Hematopoietic multipotent progenitor cell (in vitro differentiated cells): ENCODE measurements around the gene FBN2. TPM values are rescaled to one million over a fixed set of nuclear protein-coding genes. Genes with fewer than 3 reads are reported as not detected.
"Not testable (repeated sequence)": the region's sequence is repeated elsewhere in the genome, so short reads cannot be mapped to it uniquely, and the experiment has no call there.

ENCODE experiments used
- DNase-seq, 3 donors: peaks; one replicate each; pipeline ENCODE4 v3.0.0-alpha.2; 2011 to 2015; ENCODE audit warnings: low read depth in 2 of 3, low spot score in 2 of 3
- total RNA-seq: library from RNA; depleted of rRNA; stranded (reverse); fragments of >200 nt; gene quantifications from one replicate; pipeline ENCODE4 v1.2.3, GENCODE V29; 2012

FBN2 gene
- total RNA-seq, 1 donor = 0.27 TPM

GRCh38 chr5:128432913-128433440, 105.1 kb downstream of the FBN2 start:
- no peak for DNase-seq

GRCh38 chr5:128427921-128428320, 110.1 kb downstream of the FBN2 start:
- no peak for DNase-seq

- no peak for DNase-seq
Observed at GRCh38 chr5:128426090-128426534, 111.9 kb downstream of the FBN2 start.

GRCh38 chr5:128424646-128425045, 113.4 kb downstream of the FBN2 start:
- no peak for DNase-seq

- no peak for DNase-seq
Observed at GRCh38 chr5:128422612-128423011, 115.4 kb downstream of the FBN2 start.

GRCh38 chr5:128414469-128414868, 123.6 kb downstream of the FBN2 start:
- DNase-seq = no peak

- no peak for DNase-seq
Observed at GRCh38 chr5:128413356-128413755, 124.7 kb downstream of the FBN2 start.

GRCh38 chr5:128412145-128412930, 125.7 kb downstream of the FBN2 start:
- no peak for DNase-seq

- DNase-seq = no peak
Observed at GRCh38 chr5:128409166-128409800, 128.8 kb downstream of the FBN2 start.

- DNase-seq = no peak
Observed at GRCh38 chr5:128408622-128409021, 129.4 kb downstream of the FBN2 start.

- DNase-seq = no peak
Observed at GRCh38 chr5:128407944-128408343, 130.1 kb downstream of the FBN2 start.

- no peak for DNase-seq
Observed at GRCh38 chr5:128406803-128407202, 131.2 kb downstream of the FBN2 start.

- no peak for DNase-seq
Observed at GRCh38 chr5:128405159-128405558, 132.9 kb downstream of the FBN2 start.

- DNase-seq = no peak
Observed at GRCh38 chr5:128403333-128403732, 134.7 kb downstream of the FBN2 start.

- no peak for DNase-seq
Observed at GRCh38 chr5:128402506-128402905, 135.5 kb downstream of the FBN2 start.

GRCh38 chr5:128400766-128401165, 137.3 kb downstream of the FBN2 start:
- DNase-seq = not testable (repeated sequence)

- no peak for DNase-seq
Observed at GRCh38 chr5:128399111-128399510, 138.9 kb downstream of the FBN2 start.

GRCh38 chr5:128397876-128398275, 140.2 kb downstream of the FBN2 start:
- no peak for DNase-seq

GRCh38 chr5:128395073-128395472, 143.0 kb downstream of the FBN2 start:
- DNase-seq = no peak

GRCh38 chr5:128384068-128384467, 154.0 kb downstream of the FBN2 start:
- DNase-seq = no peak

- no peak for DNase-seq
Observed at GRCh38 chr5:128380337-128380736, 157.7 kb downstream of the FBN2 start.

GRCh38 chr5:128378632-128379031, 159.4 kb downstream of the FBN2 start:
- no peak for DNase-seq
